H1 (cell line): ENCODE results near the gene TIGD1. TPM values are rescaled to one million over a fixed set of nuclear protein-coding genes. Genes with fewer than 3 reads are reported as not detected.

Experiments used
- CTCF ChIA-PET: fragments of 300-600 bp; sonication (Branson Sonifier 250); formaldehyde crosslinking; loops from one replicate; lab custom pipeline; 2021; ENCODE audit not compliant: partially characterized antibody; lab: Charles Lee
- POLR2A ChIA-PET: fragments of 300-600 bp; sonication (Branson Sonifier 250); formaldehyde crosslinking; loops from one replicate; lab custom pipeline; 2021; ENCODE audit warnings: inconsistent platforms; ENCODE audit not compliant: partially characterized antibody; lab: Charles Lee
- DNase-seq, 2 experiments: peaks; one replicate each; pipeline versions ENCODE4 v3.0.0 to v3.0.0-alpha.2; 2010 to 2022; ENCODE audit warnings: low spot score in 2 of 2, low read depth in 1 of 2, mixed read lengths in 1 of 2
- FAIRE-seq: peaks from 2 replicates; lab custom pipeline; 2011; peaks lifted over from hg19 to GRCh38; lab: Jason Lieb, UNC
- H2AFZ ChIP-seq: 2 replicates; pipeline ENCODE4 v1.8.1; 2012; ENCODE audit warnings: low read length, inconsistent platforms
- H2AK5ac ChIP-seq: 2 replicates; pipeline ENCODE4 v1.6.1; 2013; ENCODE audit warnings: low read depth, low read length
- H2BK120ac ChIP-seq: replicated peaks from 2 replicates; pipeline ENCODE3; 2013; ENCODE audit warnings: low read depth, low read length, inconsistent platforms
- H2BK12ac ChIP-seq: 2 replicates; pipeline ENCODE4 v1.6.1; 2013; ENCODE audit warnings: low read depth, low read length
- H2BK15ac ChIP-seq: 2 replicates; pipeline ENCODE4 v1.6.1; 2013; ENCODE audit warnings: low read length
- H2BK20ac ChIP-seq: 2 replicates; pipeline ENCODE4 v1.6.1; 2013; ENCODE audit warnings: low read length
- H2BK5ac ChIP-seq: 2 replicates; pipeline ENCODE4 v1.6.1; 2013; ENCODE audit warnings: low read depth, low read length
- H3K14ac ChIP-seq: 2 replicates; pipeline ENCODE4 v1.6.1; 2013; ENCODE audit warnings: inconsistent platforms; ENCODE audit not compliant: insufficient read length
- H3K18ac ChIP-seq: 2 replicates; pipeline ENCODE4 v1.6.1; 2013; ENCODE audit warnings: low read length; ENCODE audit errors: extremely low read depth
- H3K23ac ChIP-seq: 2 replicates; pipeline ENCODE4 v1.6.1; 2013; ENCODE audit warnings: inconsistent platforms; ENCODE audit not compliant: insufficient read length
- H3K23me2 ChIP-seq: 2 replicates; pipeline ENCODE4 v1.6.1; 2013; ENCODE audit warnings: low read depth, low read length
- H3K27ac ChIP-seq: 2 replicates; pipeline ENCODE4 v1.6.1; 2011; ENCODE audit warnings: low read depth, low read length, inconsistent platforms
- H3K27me3 ChIP-seq, 4 experiments: replicated peaks in 1 of 4; 1 replicate in 1 of 4; 2 replicates in 3 of 4; pipeline versions ENCODE4 v1.6.1 to v1.8.1; 2011 to 2013; ENCODE audit warnings: low read length in 3 of 4, mild to moderate bottlenecking in 3 of 4, inconsistent platforms in 2 of 4, mixed read lengths in 2 of 4, moderate library complexity in 1 of 4; ENCODE audit not compliant: control insufficient read depth in 3 of 4, insufficient read depth in 3 of 4; ENCODE audit errors: extremely low read depth in 1 of 4
- H3K36me3 ChIP-seq, 4 experiments: 2 replicates each; pipeline versions ENCODE4 v1.6.1 to v1.8.1; 2011 to 2013; ENCODE audit warnings: mild to moderate bottlenecking in 4 of 4, low read length in 3 of 4, moderate library complexity in 2 of 4, control low read depth in 1 of 4, inconsistent platforms in 1 of 4; ENCODE audit not compliant: insufficient read depth in 4 of 4, control insufficient read depth in 2 of 4
- H3K4ac ChIP-seq: replicated peaks from 2 replicates; pipeline ENCODE3; 2013; ENCODE audit warnings: low read length, low read depth, mixed read lengths, inconsistent platforms; ENCODE audit not compliant: insufficient read length
- H3K4me1 ChIP-seq, 4 experiments: replicated peaks in 1 of 4; 1 replicate in 1 of 4; 2 replicates in 3 of 4; pipeline versions ENCODE4 v1.6.1 to v1.8.1; 2011 to 2013; ENCODE audit warnings: low read length in 3 of 4, inconsistent platforms in 2 of 4, mixed read lengths in 1 of 4; ENCODE audit not compliant: insufficient read depth in 4 of 4, control insufficient read depth in 3 of 4
- H3K4me2 ChIP-seq, 2 experiments: 2 replicates each; pipeline versions ENCODE4 v1.6.1 to v1.8.1; 2011 to 2013; ENCODE audit warnings: low read depth in 2 of 2, low read length in 2 of 2, control low read depth in 1 of 2, inconsistent platforms in 1 of 2, mild to moderate bottlenecking in 1 of 2; ENCODE audit not compliant: insufficient read depth in 1 of 2
- H3K4me3 ChIP-seq, 4 experiments: fragments of 200-600, 300-600 bp in 1 of 4; sonication (generic), shearing (Covaris generic), sonication (Bioruptor Twin) in 1 of 4; 2 replicates each; pipeline versions ENCODE4 v1.5.1 to v1.8.1; 2011 to 2016; ENCODE audit warnings: low read length in 4 of 4, low read depth in 3 of 4, control low read depth in 2 of 4, inconsistent platforms in 2 of 4, mild to moderate bottlenecking in 2 of 4, mixed read lengths in 1 of 4, moderate library complexity in 1 of 4; ENCODE audit not compliant: insufficient read depth in 2 of 4; ENCODE audit errors: extremely low read depth in 1 of 4
- H3K56ac ChIP-seq: replicated peaks from 2 replicates; pipeline ENCODE3; 2013; ENCODE audit warnings: low read depth, mild to moderate bottlenecking, mixed read lengths, low read length, inconsistent platforms; ENCODE audit not compliant: insufficient read length
- H3K79me1 ChIP-seq: 2 replicates; pipeline ENCODE4 v1.6.1; 2013; ENCODE audit warnings: low read depth, low read length, control low read depth
- H3K79me2 ChIP-seq, 2 experiments: 2 replicates each; pipeline versions ENCODE4 v1.6.1 to v1.8.1; 2012 to 2013; ENCODE audit warnings: low read length in 2 of 2, mild to moderate bottlenecking in 2 of 2, inconsistent platforms in 1 of 2; ENCODE audit not compliant: insufficient read depth in 2 of 2, control insufficient read depth in 1 of 2
- H3K9ac ChIP-seq, 4 experiments: replicated peaks in 1 of 4; 1 replicate in 1 of 4; 2 replicates in 3 of 4; pipeline versions ENCODE4 v1.6.1 to v1.8.1; 2011 to 2013; ENCODE audit warnings: low read depth in 3 of 4, low read length in 3 of 4, control low read depth in 2 of 4, mild to moderate bottlenecking in 2 of 4, moderate library complexity in 2 of 4, inconsistent platforms in 1 of 4; ENCODE audit errors: extremely low read depth in 1 of 4
- H3K9me3 ChIP-seq, 2 experiments: 2 replicates each; pipeline versions ENCODE4 v1.6.1 to v1.8.1; 2012 to 2013; ENCODE audit warnings: mild to moderate bottlenecking in 2 of 2, moderate library complexity in 2 of 2, control low read depth in 1 of 2, inconsistent platforms in 1 of 2, low read depth in 1 of 2, low read length in 1 of 2, mixed read lengths in 1 of 2; ENCODE audit not compliant: insufficient read depth in 2 of 2
- H4K20me1 ChIP-seq, 2 experiments: replicated peaks in 1 of 2; 2 replicates each; pipeline versions ENCODE3 to v1.8.1; 2011 to 2013; ENCODE audit warnings: inconsistent platforms in 2 of 2, low read length in 2 of 2, mild to moderate bottlenecking in 1 of 2; ENCODE audit not compliant: insufficient read depth in 2 of 2, control insufficient read depth in 1 of 2
- H4K5ac ChIP-seq: 2 replicates; pipeline ENCODE4 v1.6.1; 2013; ENCODE audit warnings: low read length, low read depth, mixed read lengths, inconsistent platforms; ENCODE audit not compliant: insufficient read length
- H4K8ac ChIP-seq: 2 replicates; pipeline ENCODE4 v1.8.0; 2013; ENCODE audit warnings: mild to moderate bottlenecking, moderate library complexity, low read length, inconsistent platforms; ENCODE audit not compliant: insufficient read depth; ENCODE audit errors: extremely low read depth
- H4K91ac ChIP-seq: replicated peaks from 2 replicates; pipeline ENCODE3; 2013; ENCODE audit warnings: low read length, mixed read lengths, inconsistent platforms; ENCODE audit not compliant: insufficient read length
- BCL11A ChIP-seq, 2 experiments: IDR thresholded peaks; one replicate each; pipeline ENCODE4 v1.6.1; 2011; ENCODE audit warnings: low read depth in 2 of 2, low read length in 2 of 2, mild to moderate bottlenecking in 2 of 2
- CEBPB ChIP-seq: IDR thresholded peaks from 2 replicates; pipeline ENCODE4 v1.6.1; 2012; ENCODE audit warnings: low read depth, low read length
- E2F6 ChIP-seq: IDR thresholded peaks from 2 replicates; pipeline ENCODE4 v1.6.1; 2012; ENCODE audit warnings: inconsistent platforms
- GTF2F1 ChIP-seq: IDR thresholded peaks from 2 replicates; pipeline ENCODE4 v1.6.1; 2012; ENCODE audit warnings: low read depth, low read length, improper control_type of control experiment, borderline replicate concordance
- KDM1A ChIP-seq: fragments of 200-600, 300-600 bp; sonication (generic); IDR thresholded peaks from 2 replicates; pipeline ENCODE4 v1.7.1; 2016; ENCODE audit warnings: mild to moderate bottlenecking, low read length, borderline replicate concordance
- KDM5A ChIP-seq: fragments of 200-600 bp; IDR thresholded peaks from 2 replicates; pipeline ENCODE4 v1.7.1; 2012; ENCODE audit warnings: mild to moderate bottlenecking, low read length, inconsistent platforms, mixed read lengths
- MAFK ChIP-seq: IDR thresholded peaks from 2 replicates; pipeline ENCODE4 v1.6.1; 2012; ENCODE audit warnings: low read depth, mild to moderate bottlenecking, improper control_type of control experiment, low read length
- RBBP5 ChIP-seq: IDR thresholded peaks from 2 replicates; pipeline ENCODE4 v1.7.1; 2012; ENCODE audit warnings: low read depth, mild to moderate bottlenecking, inconsistent platforms, low read length, moderate library complexity, borderline replicate concordance
- SUZ12 ChIP-seq: fragments of 200-600 bp; sonication (generic); IDR thresholded peaks from 2 replicates; pipeline ENCODE4 v1.6.1; 2012; ENCODE audit warnings: mild to moderate bottlenecking, inconsistent platforms, low read length, moderate library complexity, mixed read lengths
- TEAD4 ChIP-seq: IDR thresholded peaks from 2 replicates; pipeline ENCODE4 v1.6.1; 2012; ENCODE audit warnings: low read depth, low read length, inconsistent platforms, mixed read lengths
- ZNF274 ChIP-seq: IDR thresholded peaks from 2 replicates; pipeline ENCODE4 v1.7.0; 2012; ENCODE audit warnings: low read length, borderline replicate concordance; ENCODE audit errors: extremely low read depth
- WGBS, 2 experiments: shearing (Covaris generic) in 1 of 2; methylation state at CpG; one replicate each; pipeline versions ENCODE4 v1.1.6 to v1.1.7; 2013 to 2015; ENCODE audit warnings: low lambda C conversion rate in 2 of 2, mixed read lengths in 2 of 2, inconsistent platforms in 1 of 2, low coverage in 1 of 2, missing lambda C conversion rate in 1 of 2; ENCODE audit not compliant: insufficient replicate concordance in 2 of 2, insufficient coverage in 1 of 2, insufficient read length in 1 of 2; ENCODE audit errors: extremely low coverage in 1 of 2, missing lambda C conversion rate in 1 of 2; 5-methylcytosine and 5-hydroxymethylcytosine counted together
- polyA plus RNA-seq, 7 experiments: library from polyadenylated mRNA; depleted of rRNA in 3 of 7; stranded (reverse) in 5 of 7; unstranded in 2 of 7; fragments of >200 nt in 5 of 7; fragments of 200-250 nt in 2 of 7; gene quantifications; 1 replicate in 5 of 7; 2 replicates in 1 of 7; 4 replicates in 1 of 7; pipeline versions ENCODE4 v1.2.1 to v1.2.3, GENCODE V29; 2011 to 2013; ENCODE audit warnings: missing spikeins in 2 of 7, mixed read lengths in 2 of 7
- total RNA-seq: library from RNA; stranded (reverse); fragmentation: NEBNext Ultra II Directional; extraction: Animal tissue kit (Norgen Biotek cat#: 25700); gene quantifications from 2 replicates; pipeline ENCODE4 v1.2.1, GENCODE V29; 2021
- TF ChIP-seq, protein P1 (sequence below): IDR thresholded peaks from 2 replicates; pipeline ENCODE4 v1.6.1; 2011; ENCODE audit warnings: low read depth, mild to moderate bottlenecking, low read length; ENCODE audit not compliant: insufficient read depth

TIGD1 gene
- total and polyA plus RNA-seq, 2 of the 8 experiments (the other 6 are each of a cell fraction or from before 2014, with no cell fraction given): 4.7 to 8.3 TPM

DNA sequence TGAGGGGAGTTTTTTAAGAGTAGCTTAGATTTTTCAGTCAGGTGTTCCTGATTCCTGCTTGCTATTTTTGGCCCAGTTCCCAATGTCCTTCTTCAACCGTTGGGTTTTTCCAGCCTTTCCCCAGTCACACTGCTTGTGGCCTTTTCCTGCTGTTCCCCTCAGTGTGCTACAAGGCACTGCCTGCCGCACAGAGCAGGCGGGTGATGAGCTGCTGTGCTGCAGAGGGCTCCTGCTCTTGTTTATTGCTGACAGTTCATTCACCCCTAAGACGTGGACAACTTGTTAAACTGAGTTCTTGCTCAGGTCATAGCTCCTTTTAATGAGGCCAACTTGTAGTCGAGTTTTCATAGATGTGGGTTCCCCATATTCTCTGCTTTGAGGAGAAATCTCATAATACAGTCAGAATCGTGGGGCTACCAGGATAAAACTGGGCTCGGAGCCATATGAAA, 20.7 kb upstream of the TIGD1 start:
- no peaks in the 10 kb centered on the region for H3K79me2 ChIP-seq
- H3K23ac ChIP-seq: no peak overlapping the region
- CTCF ChIA-PET: interaction anchor here (1.1 kb wide), 1 partner anchor 33 kb away, joined by 3 read pairs; no protein-coding TSS in a partner anchor
- H2BK20ac ChIP-seq: no peak overlapping the region
- H2AFZ ChIP-seq: no peak overlapping the region
- no peaks in the 10 kb centered on the region for H3K23me2 ChIP-seq
- no peak overlapping the region for H3K27ac ChIP-seq
- no peaks in the 10 kb centered on the region for H3K9me3 ChIP-seq
- no peak overlapping the region for H4K8ac ChIP-seq
- no peaks in the 10 kb centered on the region for H3K4me1 ChIP-seq
- no peaks in the 10 kb centered on the region; the same call in 1 of the 2 replicates for H3K79me1 ChIP-seq
- FAIRE-seq (peak; percentile 7), DNase-seq (no peak)
- no peaks in the 10 kb centered on the region for H3K27me3 ChIP-seq
- no peak overlapping the region for H3K4ac ChIP-seq
- H4K5ac ChIP-seq: no peak overlapping the region
- no peak overlapping the region for H3K14ac ChIP-seq
- no peak overlapping the region for H3K4me2 ChIP-seq
- no peak overlapping the region for H3K18ac ChIP-seq
- H2BK12ac ChIP-seq: no peak overlapping the region
- peaks cover 9 to 62% (median 45%) of the 10 kb centered on the region in 4 experiments; a peak in 7 of 8 replicates for H3K36me3 ChIP-seq
- H2BK5ac ChIP-seq: no peak overlapping the region
- H4K20me1 ChIP-seq: peaks cover 0 to 8% of the 10 kb centered on the region in 2 experiments
- POLR2A ChIA-PET: interaction anchor here (0.6 to 1.8 kb wide), 5 partner anchors 8 to 124 kb away, joined by 3 to 6 read pairs (median 4); no protein-coding TSS in a partner anchor
- H3K56ac ChIP-seq: no peak overlapping the region
- H2BK120ac ChIP-seq: no peak overlapping the region
- H2AK5ac ChIP-seq: no peak overlapping the region
- no peak overlapping the region for H3K9ac ChIP-seq
- no peak overlapping the region for H3K4me3 ChIP-seq
- no peak overlapping the region for H2BK15ac ChIP-seq
- no peak overlapping the region for H4K91ac ChIP-seq
- WGBS, 2 experiments: 86% methylated on average over 7 of the region's 7 CpGs; no CpG with 5 or more reads in 1 of the 2 experiments
- TF ChIP-seq ZNF274 (no peak), BCL11A (IDR thresholded peaks at IDR 0.05; ENCODE audit: low read depth in 2 of 2, low read length in 2 of 2) (no peak), E2F6 (no peak), KDM1A (no peak), RBBP5 (no peak), SUZ12 (no peak), GTF2F1 (no peak), KDM5A (no peak), TEAD4 (no peak), MAFK (no peak), CEBPB (no peak)
- TF ChIP-seq, protein P1, sequence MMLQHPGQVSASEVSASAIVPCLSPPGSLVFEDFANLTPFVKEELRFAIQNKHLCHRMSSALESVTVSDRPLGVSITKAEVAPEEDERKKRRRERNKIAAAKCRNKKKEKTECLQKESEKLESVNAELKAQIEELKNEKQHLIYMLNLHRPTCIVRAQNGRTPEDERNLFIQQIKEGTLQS: no peak
